Aorta (tissue), 5 donors: ENCODE data around the gene HSPB1. TPM values are rescaled to one million over a fixed set of nuclear protein-coding genes. Genes with fewer than 3 reads are reported as not detected.
"Not testable (repeated sequence)": the region's sequence is repeated elsewhere in the genome, so short reads cannot be mapped to it uniquely, and the experiment has no call there.

Source experiments
- ATAC-seq: fragments of 200-7000 bp; cut with Tn5 transposase; one replicate; pipeline ENCODE4 v1.9.1; 2022; ENCODE audit warnings: moderate library complexity; ENCODE audit not compliant: low FRiP score
- DNase-seq, 2 donors: peaks; one replicate each; pipeline ENCODE4 v3.0.0-alpha.2; 2020
- H3K27ac ChIP-seq, 2 donors: one replicate each; pipeline ENCODE4 v1.5.1; 2013; ENCODE audit warnings: low read length in 2 of 2, mild to moderate bottlenecking in 2 of 2, moderate library complexity in 2 of 2, control low read depth in 1 of 2, inconsistent platforms in 1 of 2, low read depth in 1 of 2
- H3K27me3 ChIP-seq, 2 donors: one replicate each; pipeline ENCODE4 v1.6.1; 2013; ENCODE audit warnings: control low read depth in 1 of 2, low read length in 1 of 2, mild to moderate bottlenecking in 1 of 2, moderate library complexity in 1 of 2; ENCODE audit not compliant: insufficient read depth in 2 of 2, control insufficient read depth in 1 of 2
- H3K36me3 ChIP-seq, 2 donors: one replicate each; pipeline ENCODE4 v1.6.1; 2013; ENCODE audit warnings: control low read depth in 1 of 2, low read length in 1 of 2, mild to moderate bottlenecking in 1 of 2; ENCODE audit not compliant: insufficient read depth in 2 of 2, control insufficient read depth in 1 of 2
- H3K4me1 ChIP-seq, 2 donors: one replicate each; pipeline ENCODE4 v1.6.1; 2013; ENCODE audit warnings: low read length in 2 of 2, control low read depth in 1 of 2, mild to moderate bottlenecking in 1 of 2, moderate library complexity in 1 of 2; ENCODE audit not compliant: insufficient read depth in 2 of 2, control insufficient read depth in 1 of 2
- H3K4me3 ChIP-seq, 2 donors: one replicate each; pipeline ENCODE4 v1.5.1; 2013; ENCODE audit warnings: low read length in 2 of 2, control low read depth in 1 of 2, mild to moderate bottlenecking in 1 of 2
- H3K9me3 ChIP-seq: one replicate; pipeline ENCODE4 v1.6.1; 2013; ENCODE audit warnings: mild to moderate bottlenecking, low read length; ENCODE audit not compliant: control insufficient read depth
- WGBS, 2 donors: extraction: QIAGEN DNeasy Blood & Tissue Kit; methylation state at CpG; one replicate each; pipeline ENCODE4 v1.1.7; 2013; 5-methylcytosine and 5-hydroxymethylcytosine counted together
- intact Hi-C, 2 donors: fragments of 100-400 bp; cut with DNase I; formaldehyde crosslinking; loops; one replicate each; pipeline versions ENCODE4 v1.14.2 to v1.15.0; 2022
- polyA plus RNA-seq, 2 donors: library from polyadenylated mRNA; stranded (reverse); fragments of 200-250 nt; gene quantifications; one replicate each; pipeline ENCODE4 v1.2.3, GENCODE V29; 2013
- total RNA-seq, 2 donors: library from RNA; stranded (reverse); fragmentation: NEBNext Ultra II Directional; extraction: Animal tissue kit (Norgen Biotek cat#: 25700); gene quantifications; one replicate each; pipeline ENCODE4 v1.2.1, GENCODE V29; 2021
- donor health status: healthy with polysubstance abuse.
- donor health status: Bipolar disorder and iron deficiency.
- donor health status: DM: no; HTN: no; CAD: no.
- donor health status: DM: no; HTN: no; CAD: no.
- donor health status: DM: yes; HTN: yes; CAD: no.

HSPB1 gene
- total and polyA plus RNA-seq, 4 donors = 742 to 2,295 (median 1,521) TPM

DNA sequence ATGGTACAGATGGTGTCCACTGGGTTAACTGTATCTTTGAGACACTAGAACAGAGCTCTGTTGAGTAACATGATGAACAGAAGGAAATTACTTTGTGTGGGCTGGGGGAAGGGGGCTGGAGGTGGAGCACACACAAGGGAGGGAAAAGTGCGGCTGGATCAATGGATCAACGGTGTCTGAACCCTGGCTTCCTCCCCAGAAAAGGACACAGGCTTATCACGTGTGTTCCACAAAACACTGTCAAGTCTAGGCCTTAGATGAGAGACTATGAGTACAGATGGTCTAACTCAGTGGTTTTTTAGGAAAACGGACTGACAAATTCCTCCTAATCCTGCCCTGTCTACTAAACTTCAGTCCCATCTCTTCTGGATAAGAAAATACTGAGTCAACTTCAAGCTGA, 27.8 kb downstream of the HSPB1 start:
- intact Hi-C loops = no loop called here
- 83 to 85% methylated on average over 4 of the region's 4 CpGs for WGBS, 2 donors
- Histone ChIP-seq H3K9me3 (no peaks in the 10 kb centered on the region), H3K27ac (no peak overlapping the region), H3K4me1 (peaks cover 2 to 14% of the 10 kb centered on the region in 2 donors), H3K27me3 (no peaks in the 10 kb centered on the region), H3K36me3 (peaks cover 0 to 4% of the 10 kb centered on the region in 2 donors), H3K4me3 (no peak overlapping the region)
- no peak for DNase-seq
- ATAC-seq = no peak

DNA sequence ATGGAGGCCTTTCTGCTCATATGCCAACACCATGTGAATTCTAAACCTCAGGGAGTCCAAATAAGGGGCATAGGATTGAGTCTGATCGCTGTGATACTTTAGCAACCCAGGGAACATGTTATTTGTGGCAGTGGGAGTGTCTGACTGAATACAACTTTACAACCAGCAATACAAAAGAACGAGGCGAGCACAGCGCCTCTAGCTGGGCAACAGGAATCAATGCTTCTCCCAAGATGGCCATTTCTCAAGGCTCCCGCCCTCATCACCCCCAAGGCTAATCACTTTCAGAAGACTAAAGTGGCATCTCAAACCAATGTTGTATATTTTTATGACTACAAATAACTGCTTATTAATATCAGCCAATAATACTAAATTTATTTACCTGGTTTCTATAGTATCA, 28.2 kb downstream of the HSPB1 start:
- H3K27me3 ChIP-seq = no peaks in the 10 kb centered on the region
- H3K27ac ChIP-seq = peak overlapping the region in 1 of 2 donors; percentile 20
- peaks cover 0 to 4% of the 10 kb centered on the region in 2 donors for H3K36me3 ChIP-seq
- peaks cover 2 to 14% of the 10 kb centered on the region in 2 donors for H3K4me1 ChIP-seq
- WGBS, 2 donors = 80 to 90% methylated on average over 5 of the region's 5 CpGs
- ATAC-seq (no peak), DNase-seq (no peak)
- no peaks in the 10 kb centered on the region for H3K9me3 ChIP-seq
- intact Hi-C loops = no loop called here
- H3K4me3 ChIP-seq = no peak overlapping the region

DNA sequence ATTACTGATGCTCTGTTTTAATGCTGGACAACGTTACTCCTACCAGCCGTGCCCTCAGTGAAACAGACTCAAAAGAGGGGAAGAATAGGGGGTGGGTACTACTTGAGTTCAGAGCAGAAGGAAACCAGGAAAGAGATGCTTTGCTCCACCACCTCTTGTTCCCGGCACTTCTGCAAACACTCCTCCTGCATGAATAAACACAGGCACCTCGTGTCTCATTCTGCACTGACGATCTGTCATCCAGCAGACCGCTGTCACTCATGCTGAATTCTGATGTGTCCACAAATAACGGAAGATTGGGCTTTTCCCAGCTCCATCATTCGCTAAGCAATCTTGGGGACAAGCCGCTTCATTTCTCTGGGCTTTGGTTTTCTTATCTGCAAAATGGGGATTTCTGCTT, 29.6 kb downstream of the HSPB1 start:
- 76 to 79% methylated on average over 9 of the region's 9 CpGs for WGBS, 2 donors
- intact Hi-C loops = no loop called here
- ATAC-seq = no peak
- no peaks in the 10 kb centered on the region for H3K27me3 ChIP-seq
- H3K4me1 ChIP-seq = peaks cover 0 to 9% of the 10 kb centered on the region in 2 donors
- H3K36me3 ChIP-seq = peaks cover 0 to 4% of the 10 kb centered on the region in 2 donors
- H3K4me3 ChIP-seq = no peak overlapping the region
- peak overlapping the region in 1 of 2 donors; percentile 67 for H3K27ac ChIP-seq
- no peak for DNase-seq
- H3K9me3 ChIP-seq = no peaks in the 10 kb centered on the region

DNA sequence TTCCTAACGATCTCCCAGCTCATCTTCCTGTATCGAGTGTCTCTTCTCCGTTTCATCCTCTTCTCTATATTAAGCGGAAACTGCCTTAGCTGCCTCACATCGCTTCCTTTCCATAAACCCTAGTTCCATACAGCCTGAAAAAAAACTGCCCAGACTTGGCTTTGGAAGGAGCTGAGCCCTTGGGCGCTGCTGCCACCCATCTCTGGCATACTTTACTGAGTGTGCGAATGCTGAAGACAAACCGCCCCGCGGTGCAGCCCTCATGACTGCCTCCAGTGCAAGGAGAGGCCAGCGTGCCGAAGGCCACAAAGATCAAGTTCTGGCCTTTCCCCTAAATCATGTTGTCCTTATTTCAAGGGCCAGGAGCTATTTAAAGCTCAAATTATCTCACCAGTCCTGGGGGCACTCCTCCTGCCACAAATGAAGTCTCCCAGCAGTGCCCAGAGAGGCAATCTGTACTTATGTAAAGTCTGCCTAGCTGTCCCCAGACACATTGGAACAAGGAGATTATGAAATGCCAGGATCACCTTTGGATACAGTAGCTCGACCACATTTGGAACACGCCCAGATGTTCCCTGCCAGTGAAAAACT, 31.1 kb downstream of the HSPB1 start:
- intact Hi-C loops = no loop called here
- Histone ChIP-seq H3K9me3 (no peaks in the 10 kb centered on the region), H3K27ac (peak overlapping the region in 1 of 2 donors; percentile 23), H3K4me3 (no peak overlapping the region), H3K27me3 (no peaks in the 10 kb centered on the region), H3K36me3 (peaks cover 0 to 4% of the 10 kb centered on the region in 2 donors), H3K4me1 (peaks cover 0 to 7% of the 10 kb centered on the region in 2 donors)
- ATAC-seq = peak; percentile 82
- DNase-seq = peak; percentile 69 to 86
- 14 to 19% methylated on average over 14 of the region's 14 CpGs for WGBS, 2 donors

DNA sequence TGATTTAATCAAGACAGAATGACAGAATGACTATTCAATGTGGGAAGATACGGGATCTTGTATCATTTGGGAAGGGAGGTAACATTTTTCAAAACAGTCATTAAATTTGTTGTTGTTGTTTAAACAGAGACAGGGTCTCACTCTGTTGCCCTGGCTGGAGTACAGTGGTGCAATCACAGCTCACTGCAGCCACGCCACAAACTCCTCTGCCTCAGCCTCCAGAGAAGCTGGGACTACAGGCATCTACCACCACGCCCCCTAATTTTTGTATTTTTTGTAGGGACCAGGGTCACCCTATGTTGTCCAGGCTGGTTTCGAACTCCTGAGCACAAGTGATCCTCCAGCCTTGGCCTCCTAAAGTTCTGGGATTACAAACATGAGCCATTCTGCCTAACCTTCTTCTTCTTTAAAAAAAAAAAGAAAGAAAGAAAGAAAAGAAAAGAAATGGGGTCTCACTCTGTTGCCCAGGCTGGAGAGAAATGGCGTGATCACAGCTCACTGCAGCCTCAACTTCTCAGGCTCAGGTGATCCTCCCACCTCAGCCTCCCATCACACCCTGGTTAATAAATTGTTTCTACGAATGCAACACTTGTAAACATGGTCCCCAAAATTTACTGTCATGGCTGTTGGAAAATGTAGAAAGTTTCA, 32.0 kb downstream of the HSPB1 start:
- H3K4me1 ChIP-seq = peaks cover 0 to 9% of the 10 kb centered on the region in 2 donors
- H3K9me3 ChIP-seq = no peaks in the 10 kb centered on the region
- no peak overlapping the region for H3K27ac ChIP-seq
- ATAC-seq (no peak), DNase-seq (no peak)
- H3K4me3 ChIP-seq = no peak overlapping the region
- intact Hi-C loops = no loop called here
- H3K27me3 ChIP-seq = no peaks in the 10 kb centered on the region
- no peaks in the 10 kb centered on the region for H3K36me3 ChIP-seq
- 84% methylated on average over 6 of the region's 6 CpGs for WGBS, 2 donors

DNA sequence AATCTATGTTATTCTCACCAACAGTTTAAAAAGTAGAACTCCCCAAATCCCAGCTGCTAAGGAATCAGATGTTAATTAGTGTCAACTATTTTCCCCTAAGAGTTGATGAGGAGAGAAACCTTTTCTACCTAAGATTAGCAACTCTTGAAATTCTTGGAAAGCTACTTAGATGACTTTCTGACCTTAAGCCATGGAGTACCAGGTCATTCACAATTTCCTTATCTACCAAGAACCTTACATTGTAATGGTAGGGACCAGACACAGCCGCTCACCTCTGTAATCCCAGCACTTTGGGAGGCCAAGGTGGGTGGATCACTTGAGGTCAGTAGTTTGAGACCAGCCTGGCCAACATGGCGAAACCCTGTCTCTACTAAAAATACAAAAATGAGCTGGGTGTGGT, 32.9 kb downstream of the HSPB1 start:
- H3K9me3 ChIP-seq, H3K4me1 ChIP-seq, H3K4me3 ChIP-seq, H3K36me3 ChIP-seq, ATAC-seq, DNase-seq, H3K27ac ChIP-seq, intact Hi-C loops, H3K27me3 ChIP-seq: not testable (repeated sequence)
- WGBS, 2 donors = 98% methylated on average over 2 of the region's 2 CpGs

DNA sequence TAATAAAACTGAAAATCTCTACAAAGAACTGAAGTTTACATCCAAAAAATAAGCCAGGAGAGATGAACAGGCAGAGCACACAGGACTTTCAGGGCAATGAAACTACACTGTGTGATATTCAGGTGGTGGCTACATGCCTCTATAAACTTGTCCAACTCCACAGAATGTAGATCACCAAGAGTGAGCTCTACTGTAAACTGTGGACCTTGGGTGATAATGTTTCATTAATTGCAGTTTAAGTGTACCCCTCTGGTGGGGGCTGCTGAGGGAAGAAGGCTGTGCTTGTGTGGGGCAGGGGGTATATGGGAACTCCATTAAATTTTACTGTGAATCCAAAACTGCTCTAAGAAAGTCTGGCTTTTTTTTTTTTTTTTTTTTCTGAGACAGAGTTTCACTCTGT, 33.6 kb downstream of the HSPB1 start:
- no peak overlapping the region for H3K4me3 ChIP-seq
- DNase-seq (no peak), ATAC-seq (no peak)
- no peak overlapping the region for H3K27ac ChIP-seq
- H3K36me3 ChIP-seq = no peaks in the 10 kb centered on the region
- intact Hi-C loops = no loop called here
- no peaks in the 10 kb centered on the region for H3K27me3 ChIP-seq
- H3K4me1 ChIP-seq = peaks cover 0 to 9% of the 10 kb centered on the region in 2 donors
- no peaks in the 10 kb centered on the region for H3K9me3 ChIP-seq

DNA sequence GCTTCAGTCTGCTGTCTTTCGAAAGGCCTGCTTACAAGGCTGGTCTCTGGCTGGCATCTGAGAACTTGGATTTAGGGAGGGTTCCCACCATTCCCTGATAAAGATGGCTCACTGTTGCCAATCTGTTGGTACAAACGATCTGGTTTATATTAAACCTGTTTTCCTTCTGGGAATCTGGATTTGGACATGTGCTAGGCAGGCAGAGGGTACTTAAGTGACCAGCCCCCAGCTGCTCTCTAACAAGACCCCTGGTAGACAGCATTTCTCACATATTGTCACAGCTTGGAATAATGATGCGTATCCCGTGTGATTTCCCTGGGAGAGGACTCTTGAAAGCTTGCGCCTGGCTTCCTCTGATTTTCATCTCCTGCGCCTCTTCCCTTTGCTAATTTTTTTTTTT, 34.7 kb downstream of the HSPB1 start:
- no peaks in the 10 kb centered on the region for H3K27me3 ChIP-seq
- intact Hi-C loops = no loop called here
- H3K4me3 ChIP-seq = no peak overlapping the region
- no peak for ATAC-seq
- H3K36me3 ChIP-seq = no peaks in the 10 kb centered on the region
- no peak overlapping the region for H3K27ac ChIP-seq
- no peaks in the 10 kb centered on the region for H3K9me3 ChIP-seq
- no peak for DNase-seq
- H3K4me1 ChIP-seq = peaks cover 0 to 9% of the 10 kb centered on the region in 2 donors
- 67 to 68% methylated on average over 6 of the region's 6 CpGs for WGBS, 2 donors
